GM21381 (cell line): Measurements from ENCODE around the gene EPB41L4A.

Experiments
- ATAC-seq: cut with Tn5 transposase; IDR thresholded peaks from one replicate; pipeline ENCODE4 v1.9.1; 2021; ENCODE audit warnings: mild to moderate bottlenecking, moderate library complexity; ENCODE audit not compliant: unreplicated experiment

The EPB41L4A gene

GRCh38 chr5:112316006-112316405, 103.1 kb downstream of the EPB41L4A start:
- ATAC-seq: no peak

- no peak for ATAC-seq
Measured at GRCh38 chr5:112312295-112313275, 106.5 kb downstream of the EPB41L4A start.

- no peak for ATAC-seq
Measured at GRCh38 chr5:112310746-112311145, 108.3 kb downstream of the EPB41L4A start.

GRCh38 chr5:112308608-112309007, 110.5 kb downstream of the EPB41L4A start:
- no peak for ATAC-seq

- no peak for ATAC-seq
Measured at GRCh38 chr5:112306956-112307355, 112.1 kb downstream of the EPB41L4A start.

GRCh38 chr5:112304743-112305142, 114.3 kb downstream of the EPB41L4A start:
- ATAC-seq: no peak

- ATAC-seq: no peak
Measured at GRCh38 chr5:112303685-112304084, 115.4 kb downstream of the EPB41L4A start.

- ATAC-seq: no peak
Measured at GRCh38 chr5:112294126-112294525, 125.0 kb downstream of the EPB41L4A start.

GRCh38 chr5:112293587-112293986, 125.5 kb downstream of the EPB41L4A start:
- no peak for ATAC-seq

GRCh38 chr5:112290691-112291090, 128.4 kb downstream of the EPB41L4A start:
- ATAC-seq: no peak

- no peak for ATAC-seq
Measured at GRCh38 chr5:112289465-112289864, 129.6 kb downstream of the EPB41L4A start.

- no peak for ATAC-seq
Measured at GRCh38 chr5:112283943-112284929, 134.8 kb downstream of the EPB41L4A start.

- no peak for ATAC-seq
Measured at GRCh38 chr5:112283034-112283582, 136.0 kb downstream of the EPB41L4A start.

- no peak for ATAC-seq
Measured at GRCh38 chr5:112279082-112279481, 140.0 kb downstream of the EPB41L4A start.

GRCh38 chr5:112276991-112277390, 142.1 kb downstream of the EPB41L4A start:
- no peak for ATAC-seq

- ATAC-seq: no peak
Measured at GRCh38 chr5:112275671-112276070, 143.4 kb downstream of the EPB41L4A start.

- ATAC-seq: peak; percentile 80
Measured at GRCh38 chr5:112270299-112271293, 148.5 kb downstream of the EPB41L4A start.

- no peak for ATAC-seq
Measured at GRCh38 chr5:112267231-112267630, 151.8 kb downstream of the EPB41L4A start.

GRCh38 chr5:112264666-112265065, 154.4 kb downstream of the EPB41L4A start:
- no peak for ATAC-seq

GRCh38 chr5:112264151-112264550, 154.9 kb downstream of the EPB41L4A start:
- no peak for ATAC-seq
